ENCODE data around the gene ALKBH3.

ALKBH3 gene

GRCh38 chr11:43937434-43938411 is 57.1 kb downstream of the ALKBH3 start:
- DNase-seq (ENCODE audit: low read depth in 2 of 2): no peak

GRCh38 chr11:43941257-43941994 is 60.8 kb downstream of the ALKBH3 start:
- DNase-seq (ENCODE audit: low read depth in 2 of 2): no peak

GRCh38 chr11:43942662-43943371 is 62.2 kb downstream of the ALKBH3 start:
- DNase-seq (ENCODE audit: low read depth in 2 of 2): no peak

- DNase-seq (ENCODE audit: low read depth in 2 of 2): no peak
Observed at GRCh38 chr11:43943372-43943930, 62.8 kb downstream of the ALKBH3 start.

- DNase-seq (ENCODE audit: low read depth in 2 of 2): no peak
Observed at GRCh38 chr11:43943931-43944751, 63.5 kb downstream of the ALKBH3 start.

GRCh38 chr11:43944761-43945311 is 64.2 kb downstream of the ALKBH3 start:
- DNase-seq (ENCODE audit: low read depth in 2 of 2): no peak

- DNase-seq (ENCODE audit: low read depth in 2 of 2): no peak
Observed at GRCh38 chr11:43947003-43947500, 66.4 kb downstream of the ALKBH3 start.

- no peak for DNase-seq (ENCODE audit: low read depth in 2 of 2)
Observed at GRCh38 chr11:43947815-43948214, 67.2 kb downstream of the ALKBH3 start.

GRCh38 chr11:43948341-43949225 is 68.0 kb downstream of the ALKBH3 start:
- DNase-seq (ENCODE audit: low read depth in 2 of 2): no peak

GRCh38 chr11:43950311-43950855 is 69.8 kb downstream of the ALKBH3 start:
- no peak for DNase-seq (ENCODE audit: low read depth in 2 of 2)

GRCh38 chr11:43951231-43951630 is 70.6 kb downstream of the ALKBH3 start:
- no peak for DNase-seq (ENCODE audit: low read depth in 2 of 2)

GRCh38 chr11:43952020-43952400 is 71.4 kb downstream of the ALKBH3 start:
- no peak for DNase-seq (ENCODE audit: low read depth in 2 of 2)

GRCh38 chr11:43952401-43953342 is 72.0 kb downstream of the ALKBH3 start:
- no peak for DNase-seq (ENCODE audit: low read depth in 2 of 2)

GRCh38 chr11:43953521-43953920 is 72.9 kb downstream of the ALKBH3 start:
- DNase-seq (ENCODE audit: low read depth in 2 of 2): no peak

- no peak for DNase-seq (ENCODE audit: low read depth in 2 of 2)
Observed at GRCh38 chr11:43954241-43954640, 73.6 kb downstream of the ALKBH3 start.

- no peak for DNase-seq (ENCODE audit: low read depth in 2 of 2)
Observed at GRCh38 chr11:43955381-43956118, 74.9 kb downstream of the ALKBH3 start.

GRCh38 chr11:43957571-43957970 is 76.9 kb downstream of the ALKBH3 start:
- no peak for DNase-seq (ENCODE audit: low read depth in 2 of 2)
